Measurements from ENCODE around the gene PCDHB13. TPM values are rescaled to one million over a fixed set of nuclear protein-coding genes. Genes with fewer than 3 reads are reported as not detected.
"Not testable (repeated sequence)": the region's sequence is repeated elsewhere in the genome, so short reads cannot be mapped to it uniquely, and the experiment has no call there.

PCDHB13 gene
- total RNA-seq, 1 donor from 2014 or later, result 7.4 TPM

- H3K36me3 Mint-ChIP-seq (ENCODE audit: insufficient read depth), result peaks cover 29% of the 10 kb centered on the region
Measured at GRCh38 chr5:141234109-141234667, 20.5 kb downstream of the PCDHB13 start.

GRCh38 chr5:141235922-141236321 is 22.2 kb downstream of the PCDHB13 start:
- H3K36me3 Mint-ChIP-seq (ENCODE audit: insufficient read depth), result peaks cover 41% of the 10 kb centered on the region

More at GRCh38 chr5:141234109-141234667, 20.5 kb downstream of the PCDHB13 start:
- no peak for DNase-seq (ENCODE audit: low spot score, unreplicated experiment)
- TF ChIP-seq CTCF (IDR thresholded peaks at IDR 0.05; ENCODE audit: unreplicated experiment), result no peak
- H3K9me3 Mint-ChIP-seq (ENCODE audit: low read depth), result peaks cover 40% of the 10 kb centered on the region
- H3K4me3 Mint-ChIP-seq (ENCODE audit: low read depth), result peak overlapping the region; percentile 29
- H3K27me3 Mint-ChIP-seq, result no peaks in the 10 kb centered on the region
- H3K27ac Mint-ChIP-seq, result peak overlapping the region; percentile 37
- no peaks in the 10 kb centered on the region for H3K4me1 Mint-ChIP-seq (ENCODE audit: low read depth)

GRCh38 chr5:141236516-141237313 is 23.0 kb downstream of the PCDHB13 start:
- DNase-seq (ENCODE audit: low spot score, unreplicated experiment), result no peak
- Mint-ChIP-seq H3K4me1 (ENCODE audit: low read depth) (no peaks in the 10 kb centered on the region), H3K36me3 (ENCODE audit: insufficient read depth) (peaks cover 38% of the 10 kb centered on the region), H3K4me3 (ENCODE audit: low read depth) (no peak overlapping the region), H3K27ac (peak overlapping the region; percentile 74), H3K27me3 (no peaks in the 10 kb centered on the region), H3K9me3 (ENCODE audit: low read depth) (peaks cover 51% of the 10 kb centered on the region)
- no peak for TF ChIP-seq CTCF (IDR thresholded peaks at IDR 0.05; ENCODE audit: unreplicated experiment)

More at GRCh38 chr5:141235922-141236321, 22.2 kb downstream of the PCDHB13 start:
- H3K4me3 Mint-ChIP-seq (ENCODE audit: low read depth); DNase-seq (ENCODE audit: low spot score, unreplicated experiment); H3K27me3 Mint-ChIP-seq; H3K4me1 Mint-ChIP-seq (ENCODE audit: low read depth): not testable (repeated sequence)
- peak overlapping the region; percentile 37 for H3K27ac Mint-ChIP-seq
- peaks cover 56% of the 10 kb centered on the region for H3K9me3 Mint-ChIP-seq (ENCODE audit: low read depth)

GRCh38 chr5:141241496-141241895 is 27.8 kb downstream of the PCDHB13 start:
- peaks cover 50% of the 10 kb centered on the region for H3K36me3 Mint-ChIP-seq (ENCODE audit: insufficient read depth)
- H3K27me3 Mint-ChIP-seq, result no peaks in the 10 kb centered on the region
- no peak for DNase-seq (ENCODE audit: low spot score, unreplicated experiment)
- H3K27ac Mint-ChIP-seq, result no peak overlapping the region
- TF ChIP-seq CTCF (IDR thresholded peaks at IDR 0.05; ENCODE audit: unreplicated experiment), result no peak
- H3K4me1 Mint-ChIP-seq (ENCODE audit: low read depth), result no peaks in the 10 kb centered on the region
- H3K4me3 Mint-ChIP-seq (ENCODE audit: low read depth), result no peak overlapping the region
- H3K9me3 Mint-ChIP-seq (ENCODE audit: low read depth), result peaks cover 60% of the 10 kb centered on the region

GRCh38 chr5:141245250-141245717 is 31.6 kb downstream of the PCDHB13 start, which contains the start of gene PCDHB15:
TSS of gene PCDHB15 (plus strand) at chr5:141245395. CDS start at chr5:141245579, 184 bp downstream.
- Mint-ChIP-seq H3K4me3 (ENCODE audit: low read depth) (peak within 1 kb of the TSS; percentile 66), H3K9me3 (ENCODE audit: low read depth) (peaks cover 69% of the 10 kb centered on the region), H3K4me1 (ENCODE audit: low read depth) (no peaks in the 10 kb centered on the region), H3K27ac (peak within 1 kb of the TSS; percentile 79), H3K27me3 (no peaks in the 10 kb centered on the region), H3K36me3 (ENCODE audit: insufficient read depth) (peaks cover 58% of the 10 kb centered on the region)
- peak; percentile 46 for TF ChIP-seq CTCF (IDR thresholded peaks at IDR 0.05; ENCODE audit: unreplicated experiment)
- no peak for DNase-seq (ENCODE audit: low spot score, unreplicated experiment)

- not testable (repeated sequence) for H3K4me1 Mint-ChIP-seq (ENCODE audit: low read depth)
Measured at GRCh38 chr5:141246971-141247370, 33.3 kb downstream of the PCDHB13 start.

GRCh38 chr5:141247434-141247833 is 33.7 kb downstream of the PCDHB13 start:
- H3K4me1 Mint-ChIP-seq (ENCODE audit: low read depth); H3K27me3 Mint-ChIP-seq; DNase-seq (ENCODE audit: low spot score, unreplicated experiment); H3K4me3 Mint-ChIP-seq (ENCODE audit: low read depth): not testable (repeated sequence)
- Mint-ChIP-seq H3K36me3 (ENCODE audit: insufficient read depth) (peaks cover 48% of the 10 kb centered on the region), H3K27ac (peak overlapping the region; percentile 69), H3K9me3 (ENCODE audit: low read depth) (peaks cover 64% of the 10 kb centered on the region)

More at GRCh38 chr5:141246971-141247370, 33.3 kb downstream of the PCDHB13 start:
- not testable (repeated sequence) for DNase-seq (ENCODE audit: low spot score, unreplicated experiment); H3K27ac Mint-ChIP-seq; H3K4me3 Mint-ChIP-seq (ENCODE audit: low read depth); H3K27me3 Mint-ChIP-seq
- Mint-ChIP-seq H3K9me3 (ENCODE audit: low read depth) (peaks cover 66% of the 10 kb centered on the region), H3K36me3 (ENCODE audit: insufficient read depth) (peaks cover 51% of the 10 kb centered on the region)
